Activated CD4-positive, alpha-beta T cell treated with anti-CD3 and anti-CD28 coated beads for 24 hours (primary cell): Measurements from ENCODE around the gene TECPR2.
"Not testable (repeated sequence)": the region's sequence is repeated elsewhere in the genome, so short reads cannot be mapped to it uniquely, and the experiment has no call there.

Experiments used
- DNase-seq, 2 donors: peaks; one replicate each; pipeline ENCODE4 v3.0.0-alpha.2; 2020; ENCODE audit warnings: low read depth in 2 of 2

Gene TECPR2

DNA sequence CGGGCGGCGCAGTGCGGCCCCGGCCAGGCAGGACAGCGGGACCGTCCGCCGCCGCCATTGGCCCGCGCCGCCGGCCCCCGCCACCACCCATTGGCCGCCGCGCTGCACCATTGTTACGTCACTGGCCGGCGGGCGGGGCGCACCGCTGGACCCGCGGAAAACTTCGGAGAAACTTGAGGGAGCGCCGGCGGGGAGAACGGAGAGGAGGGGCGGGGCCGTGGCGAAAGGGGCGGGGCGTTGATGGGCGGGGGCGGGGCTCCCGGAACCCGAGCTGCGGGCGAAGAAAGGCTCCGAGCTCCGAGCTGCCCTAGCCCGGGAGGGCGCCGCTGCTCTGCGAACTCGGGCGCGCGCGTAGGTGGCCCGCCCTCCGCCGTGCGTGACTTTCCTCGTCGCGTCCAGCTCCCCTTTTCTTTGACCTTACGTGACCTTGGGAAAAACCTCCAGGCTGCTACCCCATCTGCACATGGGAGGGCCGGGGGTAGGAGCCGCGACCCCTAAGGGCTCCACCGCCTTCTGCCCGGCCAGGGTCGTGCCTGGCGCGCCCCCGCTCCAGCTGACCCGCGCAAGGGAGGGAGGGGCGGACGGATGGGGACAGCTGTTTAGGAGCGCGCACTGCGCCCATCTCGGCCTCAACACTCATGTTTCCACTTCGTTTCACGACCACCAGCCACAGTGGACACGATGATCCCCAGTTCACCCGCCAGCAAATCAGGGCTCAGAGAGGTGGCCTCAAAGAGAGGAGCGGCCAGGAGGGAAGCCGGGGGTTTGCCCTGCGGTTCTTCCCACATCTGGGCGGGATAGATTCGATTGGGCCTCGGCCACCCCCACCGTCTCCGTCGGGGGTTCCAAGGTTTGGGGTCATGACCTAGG lies 147.2 kb downstream of the TECPR2 start, which contains the start of gene ANKRD9:
Gene ANKRD9 (minus strand): TSS at position 31 of the 870 bp plus-strand sequence. CDS start 1,887 bp downstream, outside the sequence.
- DNase-seq = peak; percentile 82 to 90

DNA sequence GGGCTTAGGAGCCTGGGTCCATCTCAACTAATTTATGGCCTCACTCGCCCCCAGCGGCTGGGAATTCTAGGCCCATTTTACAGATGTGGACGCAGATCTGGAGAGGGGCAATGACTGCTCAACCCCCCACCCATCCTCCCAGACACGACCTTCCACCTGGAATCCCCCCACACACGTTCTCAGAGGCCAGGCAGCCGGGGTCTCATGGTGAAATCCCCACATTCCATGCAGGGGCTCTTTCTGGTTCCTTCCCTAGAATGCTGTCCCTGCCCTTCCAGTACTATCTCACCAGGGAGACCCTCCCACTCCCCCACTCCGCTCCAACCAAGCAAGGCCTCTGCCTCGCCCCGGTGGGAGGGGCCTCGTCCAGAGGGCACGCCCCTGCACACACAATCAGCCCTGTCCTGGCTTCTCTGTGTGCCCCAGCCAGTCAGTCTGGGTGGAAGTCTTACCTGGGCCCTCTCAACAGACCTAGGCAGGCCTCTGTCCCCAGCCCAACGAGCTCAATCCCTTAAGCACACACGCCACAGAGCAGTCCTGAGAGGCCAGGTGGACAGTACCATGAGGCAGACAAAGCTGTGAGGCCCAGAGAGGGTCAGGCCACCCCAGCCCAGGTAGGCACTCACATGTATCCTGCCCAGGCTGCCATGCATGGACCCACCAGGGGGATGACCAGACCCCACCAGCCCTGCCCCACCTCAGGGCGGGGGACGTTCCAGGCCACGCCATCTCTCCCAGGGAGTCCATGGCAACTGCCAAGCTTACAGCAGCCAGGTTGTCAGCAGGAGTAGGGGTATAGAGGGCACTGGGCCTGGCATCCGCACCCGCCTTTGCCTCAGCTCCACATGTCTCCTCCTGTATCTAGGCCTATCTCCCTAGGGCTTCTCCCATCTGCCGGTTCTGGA lies 148.1 kb downstream of the TECPR2 start:
- no peak for DNase-seq

DNA sequence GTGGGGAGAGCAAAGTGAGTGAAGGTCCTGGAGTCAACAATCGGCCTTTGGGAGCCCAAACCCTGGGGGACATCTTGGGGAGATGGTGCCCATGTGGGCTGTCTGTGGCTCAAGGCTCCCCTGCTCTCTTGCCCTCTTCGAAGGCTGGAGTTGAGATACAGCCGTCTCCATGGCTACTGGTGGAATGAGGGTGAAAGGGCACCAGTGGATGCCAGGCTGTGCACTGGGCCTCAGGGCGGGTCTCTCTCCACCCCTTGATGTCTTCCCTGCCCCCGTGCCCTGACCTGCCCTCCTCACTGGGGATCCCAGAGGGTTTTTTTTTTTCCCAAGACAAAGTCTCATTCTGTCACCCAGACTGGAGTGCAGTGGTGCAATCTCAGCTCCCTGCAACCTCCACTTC lies 148.8 kb downstream of the TECPR2 start:
- no peak for DNase-seq

DNA sequence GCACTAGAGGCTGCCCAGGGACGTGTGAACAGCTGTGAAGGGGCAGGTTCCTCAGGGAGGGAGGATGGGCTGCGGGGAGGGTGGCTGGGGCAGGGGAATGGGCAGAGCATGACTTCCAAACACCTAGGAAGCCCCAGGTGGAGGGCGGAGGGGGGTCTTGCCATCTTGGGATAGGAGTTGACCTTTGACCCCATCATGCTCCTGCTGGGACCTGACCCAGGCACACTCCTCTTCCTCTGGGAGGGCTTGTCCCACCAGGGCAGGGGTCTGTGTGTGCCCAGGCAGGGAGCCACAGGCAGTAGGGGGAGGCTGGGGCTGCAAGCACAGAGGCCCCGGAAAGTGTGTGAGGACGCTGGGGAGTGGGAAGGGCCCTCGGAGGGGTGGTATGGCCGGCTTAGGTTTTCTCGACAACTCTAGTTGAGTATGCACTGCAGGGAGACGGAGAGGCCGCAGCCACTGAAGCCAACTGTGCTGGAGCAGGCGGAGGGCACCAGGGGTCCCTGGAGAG lies 150.1 kb downstream of the TECPR2 start:
- DNase-seq = no peak

DNA sequence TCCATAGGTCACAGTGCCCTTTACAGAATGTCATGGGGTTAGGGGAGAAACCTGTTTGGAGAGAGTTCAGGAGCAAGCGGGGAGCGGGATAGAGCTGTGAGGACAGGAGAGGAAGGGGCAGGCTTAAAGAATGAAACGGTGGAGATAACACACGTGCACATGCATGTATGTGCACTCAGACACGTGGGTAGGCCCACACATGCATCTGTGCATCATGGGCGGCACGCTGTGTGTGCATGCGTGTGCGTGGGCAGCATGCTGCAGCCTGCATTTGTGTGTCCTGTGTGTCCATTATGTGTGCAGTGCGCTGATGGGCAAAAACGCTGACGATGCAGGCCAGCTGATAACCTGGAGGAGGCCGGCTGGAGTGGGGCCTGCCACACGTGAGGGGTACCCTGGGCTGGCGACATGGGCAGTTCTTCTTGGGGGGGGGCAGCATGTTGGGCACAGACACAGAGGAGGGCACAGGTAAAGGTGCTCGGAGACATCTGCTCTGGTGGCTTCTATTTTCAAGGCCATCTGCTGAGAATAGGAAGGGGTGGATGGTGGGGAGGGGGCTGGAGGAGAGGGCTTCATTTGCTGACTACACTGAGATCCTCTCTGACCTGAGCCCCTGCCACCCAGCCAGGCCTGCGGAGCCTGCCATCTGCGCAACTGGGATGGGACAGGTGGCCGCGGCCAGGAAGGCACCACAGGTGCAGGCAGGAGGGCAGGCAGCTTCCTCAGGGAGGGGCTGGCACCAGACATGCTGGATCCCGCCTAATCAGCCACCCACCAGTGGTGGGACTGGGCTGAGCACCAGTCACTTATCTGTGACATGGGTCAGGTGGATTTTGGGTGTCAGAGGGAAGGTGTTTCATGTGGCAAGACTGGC lies 151.4 kb downstream of the TECPR2 start:
- no peak for DNase-seq

DNA sequence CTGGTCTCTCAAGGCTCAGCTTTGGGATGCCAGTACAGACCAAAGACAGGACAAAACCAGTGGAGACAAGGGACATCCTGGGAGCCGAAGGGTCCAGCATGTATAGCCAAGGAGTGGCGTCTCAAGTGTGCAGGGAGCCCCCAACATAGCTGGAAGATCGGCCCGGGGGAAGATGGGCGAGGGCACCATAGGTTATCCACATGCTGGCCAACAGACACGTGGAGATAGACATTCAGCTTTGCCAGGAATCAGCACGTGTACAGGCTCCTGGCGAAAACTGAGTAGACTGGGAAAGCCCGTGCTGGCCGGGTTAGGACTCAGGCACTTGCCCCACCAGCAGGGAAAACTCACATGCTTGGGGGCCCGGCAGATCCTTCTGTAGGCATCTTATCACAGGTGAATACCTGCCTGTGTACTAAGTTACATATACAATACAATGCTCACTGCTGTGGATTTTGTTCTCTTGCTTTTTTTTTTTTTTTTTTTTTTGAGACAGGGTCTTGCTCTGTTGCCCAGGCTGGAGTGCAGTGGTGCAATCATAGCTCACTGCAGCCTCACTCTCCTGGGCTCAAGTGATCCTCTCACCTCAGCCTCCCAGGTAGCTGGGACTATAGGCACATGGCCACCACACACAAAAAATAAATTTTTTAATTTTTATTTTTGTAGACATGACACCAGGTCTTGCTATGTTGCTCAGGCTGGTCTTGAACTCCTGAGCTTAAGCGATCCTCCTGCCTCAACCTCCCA lies 152.4 kb downstream of the TECPR2 start:
- no peak for DNase-seq

DNA sequence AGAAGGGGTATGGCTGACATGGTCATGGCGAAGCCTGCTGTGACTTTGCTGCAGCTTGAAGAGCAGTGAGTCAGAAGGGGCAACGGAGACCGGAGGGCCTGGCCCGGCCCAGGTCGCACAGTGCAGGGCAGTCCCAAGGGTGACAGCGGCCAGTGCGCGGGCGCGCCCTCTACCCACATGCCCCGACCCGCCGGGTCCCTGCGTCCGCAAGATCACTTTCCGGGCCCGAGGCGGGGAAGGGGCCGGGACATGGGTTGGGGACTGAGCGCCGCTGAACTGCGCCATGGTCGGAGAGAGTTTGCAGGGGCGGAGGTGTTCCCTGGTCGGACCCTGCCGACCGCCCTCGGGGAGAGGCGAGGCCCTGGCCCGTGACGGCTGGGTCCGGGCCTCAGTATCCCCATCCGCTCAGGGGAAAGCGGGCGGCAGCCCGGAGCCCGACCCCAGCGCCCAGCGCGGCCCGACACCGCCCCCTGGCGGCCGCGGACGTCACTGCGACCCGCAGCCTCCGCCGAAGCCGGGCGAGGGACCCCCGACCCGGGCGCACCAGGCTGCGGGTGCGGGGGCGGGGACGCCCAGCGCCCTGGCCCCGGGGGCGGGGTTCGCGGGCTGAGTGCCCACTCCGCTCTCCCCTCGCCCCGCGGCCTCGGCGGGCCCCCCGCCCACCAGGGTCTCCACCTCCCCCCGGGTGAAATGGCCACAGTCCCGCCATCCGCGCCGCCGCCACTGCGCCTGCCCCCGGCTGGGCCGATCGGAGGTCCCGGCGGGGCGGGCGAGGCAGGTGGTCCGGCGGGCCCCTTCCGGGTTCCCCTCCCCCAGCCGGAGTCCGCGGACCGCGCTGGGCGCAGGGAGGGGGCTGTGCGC lies 154.0 kb downstream of the TECPR2 start:
- DNase-seq = peak; percentile 50 to 51

DNA sequence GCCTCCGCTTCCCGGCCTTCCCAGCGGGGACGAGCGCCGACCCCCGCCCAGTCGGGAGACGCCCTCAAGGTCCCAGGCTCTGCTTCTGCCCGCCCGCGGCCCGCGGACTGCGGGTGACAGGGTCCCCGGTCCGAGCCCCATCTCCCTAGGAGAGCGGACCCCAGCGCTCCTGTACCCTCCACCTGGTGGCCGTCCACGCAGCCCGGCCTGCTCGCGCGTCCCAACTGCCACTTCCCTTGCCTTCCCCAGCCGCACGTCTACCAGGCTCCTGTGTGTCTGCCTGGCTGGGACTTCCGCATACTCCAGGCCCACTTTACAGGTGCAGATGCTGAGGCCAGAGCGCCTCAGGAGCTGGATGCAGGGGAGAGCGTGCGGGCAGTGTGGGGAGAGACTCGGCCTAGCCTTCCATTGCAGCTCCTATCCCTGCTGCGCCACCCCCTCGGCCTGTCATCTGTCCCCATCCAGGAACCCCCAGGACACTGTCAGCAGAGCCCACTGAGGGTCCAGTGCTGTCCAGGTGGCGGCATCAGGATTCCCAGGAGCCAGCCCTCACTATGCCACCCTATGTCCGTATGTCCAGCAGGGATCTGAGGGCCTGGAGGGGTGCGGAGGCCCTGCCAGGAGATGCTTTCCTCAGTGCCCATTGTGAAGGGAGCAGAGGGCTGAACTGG lies 154.8 kb downstream of the TECPR2 start:
- no peak for DNase-seq

DNA sequence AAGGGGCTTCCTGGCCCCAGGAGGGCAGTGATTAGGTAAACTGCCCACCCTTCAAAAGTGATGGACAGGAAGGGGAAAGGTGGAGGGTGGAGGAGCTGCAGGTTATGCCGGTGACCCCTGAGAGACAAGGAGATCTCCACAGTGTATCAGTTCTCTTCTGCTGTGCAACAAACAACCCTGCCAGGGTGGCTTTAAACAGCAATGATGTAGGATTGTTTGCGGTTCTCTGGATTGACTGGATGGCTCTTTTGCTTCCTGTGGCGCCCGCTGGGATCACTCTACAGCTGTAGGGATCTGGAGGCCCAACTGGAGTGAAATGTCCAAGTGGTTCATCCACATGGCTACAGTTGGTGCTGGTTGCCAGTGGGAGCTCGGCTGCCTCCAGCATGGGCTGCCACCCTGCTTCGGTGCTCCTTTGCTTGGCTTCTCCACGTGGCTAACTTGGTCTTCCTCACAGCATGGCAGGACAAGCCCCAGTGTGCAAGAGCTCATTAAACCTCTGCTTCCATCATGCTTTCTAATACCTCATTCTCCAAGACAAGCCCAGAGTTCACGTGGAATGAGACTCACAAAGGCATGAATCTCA lies 155.4 kb downstream of the TECPR2 start:
- no peak for DNase-seq

DNA sequence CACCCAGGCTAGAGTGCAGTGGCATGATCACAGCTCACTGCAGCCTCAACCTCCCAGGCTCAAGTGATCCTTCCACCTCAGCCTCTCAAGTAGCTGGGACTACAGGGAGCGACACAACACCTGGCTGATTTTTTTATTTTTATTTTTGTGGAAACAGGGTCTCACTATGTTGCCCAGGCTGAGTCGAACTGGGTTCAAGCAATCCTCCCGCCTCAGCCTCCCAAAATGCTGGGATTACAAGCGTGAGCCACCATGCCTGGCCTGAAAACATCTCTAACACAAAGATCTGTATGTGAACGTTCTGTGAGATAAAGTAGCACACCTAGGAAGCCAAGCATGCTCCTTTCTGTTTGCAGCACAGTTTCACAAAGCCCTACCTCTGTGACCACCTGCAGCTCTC lies 157.0 kb downstream of the TECPR2 start:
- not testable (repeated sequence) for DNase-seq

DNA sequence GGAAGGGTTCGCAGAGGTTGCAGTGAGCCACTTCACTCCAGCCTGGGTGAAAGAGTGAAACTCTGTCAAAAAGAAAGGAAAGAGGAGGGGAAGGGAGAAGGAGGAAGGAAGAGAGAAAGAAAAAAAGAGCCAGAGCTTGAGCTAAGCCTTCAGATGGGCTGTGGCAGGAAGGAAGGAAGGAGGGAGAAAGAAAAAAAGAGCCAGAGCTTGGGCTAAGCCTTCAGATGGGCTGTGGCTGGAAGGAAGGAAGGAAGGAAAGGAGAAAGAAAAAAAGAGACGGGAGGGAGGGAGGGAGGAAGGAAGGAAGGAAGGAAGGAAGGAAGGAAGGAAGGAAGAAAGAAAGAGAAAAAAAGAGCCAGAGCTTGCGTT lies 160.4 kb downstream of the TECPR2 start:
- no peak for DNase-seq

DNA sequence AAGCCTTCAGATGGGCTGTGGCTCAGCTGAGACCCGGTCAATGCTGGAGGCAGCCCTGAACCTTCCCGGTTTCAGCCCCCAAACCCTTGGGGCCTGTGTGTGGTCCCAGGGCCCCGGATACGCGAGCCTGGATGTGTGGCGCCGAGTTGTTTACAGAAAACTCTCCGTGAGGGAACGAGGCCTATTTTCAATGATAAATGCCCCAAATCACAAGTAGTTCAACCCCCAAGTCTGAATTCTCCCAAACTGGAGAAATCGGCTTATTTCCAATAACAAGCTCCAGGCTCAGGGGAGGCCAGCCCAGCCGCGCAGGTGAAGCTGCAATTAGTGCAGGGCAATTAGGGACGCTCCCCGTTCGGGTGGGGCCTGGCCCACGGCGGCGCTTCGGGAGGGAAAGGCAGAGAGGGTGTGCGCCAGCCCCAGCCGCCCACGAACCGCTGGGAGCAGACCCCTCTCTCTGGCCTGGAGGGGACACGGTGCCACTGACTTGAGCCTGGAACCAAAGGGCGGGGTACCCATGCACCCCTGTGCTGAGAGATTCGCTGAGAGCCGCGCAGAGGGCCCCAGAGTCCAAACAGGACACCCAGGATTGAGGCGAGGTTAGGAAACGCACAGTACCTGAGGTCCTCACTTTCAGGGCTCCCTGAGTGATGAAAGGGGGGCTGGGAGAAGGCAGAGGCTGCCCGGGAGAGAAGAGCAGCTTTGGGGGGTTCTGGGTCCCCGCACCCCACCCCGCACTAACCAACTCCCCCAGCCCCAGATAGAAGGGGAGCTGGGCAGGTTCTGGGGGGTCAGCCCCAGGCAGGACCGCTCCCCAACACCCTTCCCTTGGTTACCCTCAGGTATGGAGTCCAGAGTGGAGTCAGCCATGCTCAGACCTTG lies 161.1 kb downstream of the TECPR2 start:
- DNase-seq = no peak

DNA sequence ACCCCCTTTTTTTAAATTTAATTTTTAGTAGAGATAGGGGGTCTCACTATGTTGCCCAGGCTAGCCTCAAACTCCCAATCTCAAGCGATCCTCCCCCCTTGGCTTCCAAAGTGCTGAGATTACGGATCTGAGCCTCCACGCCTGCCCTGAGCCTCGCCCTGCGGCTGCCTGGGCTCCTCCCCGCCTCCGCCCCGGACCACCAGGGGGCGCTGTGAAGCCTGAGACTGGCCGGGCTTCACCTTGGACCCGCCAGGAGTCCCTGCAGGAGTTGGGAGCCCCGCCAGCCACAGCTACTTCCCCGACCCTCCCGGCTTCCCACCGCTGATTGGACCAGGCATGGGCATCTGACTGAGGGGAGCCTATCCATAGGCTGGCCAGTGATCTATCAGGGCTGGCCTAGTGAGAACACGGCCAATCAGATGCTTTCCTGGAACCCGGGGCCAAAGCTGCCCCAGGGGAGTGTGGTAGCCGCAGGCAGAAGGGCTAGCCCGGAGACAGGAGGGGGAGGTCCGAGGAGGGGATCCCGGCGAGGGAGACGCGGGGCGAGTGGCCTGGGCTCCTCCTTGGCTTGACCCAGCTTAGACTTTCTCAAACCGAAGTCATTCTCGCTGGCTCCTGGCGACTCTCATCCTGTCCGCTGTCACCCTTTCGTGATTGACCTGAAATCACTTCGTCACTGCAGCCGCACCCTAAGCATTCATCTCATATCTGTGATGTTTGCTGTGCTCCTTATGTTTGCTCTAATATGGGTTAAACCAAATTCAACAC lies 161.9 kb downstream of the TECPR2 start:
- peak; percentile 93 to 97 for DNase-seq

DNA sequence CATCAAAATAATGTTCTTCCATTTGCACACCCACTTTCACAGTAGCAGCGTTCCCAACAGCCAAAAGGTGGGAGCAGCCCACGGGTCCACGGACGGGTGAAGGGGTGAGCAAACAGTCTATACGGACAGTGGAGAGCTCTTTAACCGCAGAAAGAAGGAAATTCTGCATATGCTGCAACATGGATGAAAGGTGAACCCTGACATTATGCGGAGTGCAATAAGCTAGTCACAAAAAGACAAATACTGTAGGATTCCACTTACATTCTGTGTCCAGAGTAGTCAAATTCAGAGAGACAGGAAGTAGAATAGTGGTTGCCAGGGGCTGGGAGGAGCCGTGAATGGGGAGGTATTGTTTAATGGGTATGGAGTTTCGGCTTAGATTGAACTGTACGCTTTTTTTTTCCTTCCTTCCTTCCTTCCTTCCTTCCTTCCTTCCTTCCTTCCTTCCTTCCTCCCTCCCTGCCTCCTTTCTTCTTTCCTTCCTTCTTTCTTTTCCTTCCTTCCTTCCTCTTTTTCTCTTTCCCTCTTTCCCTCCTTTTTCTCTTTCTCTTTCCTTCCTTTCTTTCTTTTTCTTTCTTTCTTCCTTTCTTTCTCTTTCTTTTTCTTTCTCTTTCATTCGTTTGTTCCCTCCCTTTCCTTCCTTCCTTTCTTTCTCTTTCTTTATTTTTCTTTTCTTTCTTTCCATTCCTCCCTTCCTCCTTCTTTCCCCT lies 162.6 kb downstream of the TECPR2 start:
- no peak for DNase-seq

DNA sequence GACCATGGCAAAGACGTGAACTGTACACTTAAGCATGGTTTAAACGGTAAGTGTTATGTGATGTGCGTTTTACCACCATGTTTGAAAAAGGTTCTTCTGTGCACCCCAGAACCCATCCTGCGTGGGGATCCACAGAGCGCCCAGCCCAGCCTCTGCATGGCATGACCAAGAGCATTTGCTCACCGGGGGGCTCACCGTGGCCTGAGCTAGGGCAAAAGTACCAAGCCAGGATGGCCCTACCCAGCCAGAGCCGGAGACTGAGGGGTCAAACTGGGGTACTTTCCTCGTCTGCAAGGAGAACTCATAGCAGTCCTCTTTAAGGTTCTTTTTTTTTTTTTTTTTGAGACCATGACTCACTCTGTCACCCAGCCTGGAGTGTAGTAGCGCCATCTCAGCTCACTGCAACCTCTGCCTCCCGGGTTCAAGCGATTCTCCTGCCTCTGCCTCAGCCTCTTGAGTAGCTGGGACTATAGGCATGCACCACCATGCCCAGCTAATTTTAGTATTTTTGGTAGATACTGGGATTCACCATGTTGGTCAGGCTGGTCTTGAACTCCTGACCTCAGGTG lies 163.3 kb downstream of the TECPR2 start:
- DNase-seq = no peak
